ENCODE results near the gene PTGFR.

PTGFR gene

GRCh38 chr1:78520843-78521242, 30.1 kb downstream of the PTGFR start:
- no peak for DNase-seq

GRCh38 chr1:78522136-78522535, 31.4 kb downstream of the PTGFR start:
- DNase-seq: no peak

GRCh38 chr1:78526496-78526895, 35.7 kb downstream of the PTGFR start:
- DNase-seq: no peak

GRCh38 chr1:78527706-78528105, 36.9 kb downstream of the PTGFR start:
- DNase-seq: no peak

- no peak for DNase-seq
Measured at GRCh38 chr1:78533527-78533926, 42.8 kb downstream of the PTGFR start.

GRCh38 chr1:78535286-78535685, 44.5 kb downstream of the PTGFR start:
- DNase-seq: no peak

DNA sequence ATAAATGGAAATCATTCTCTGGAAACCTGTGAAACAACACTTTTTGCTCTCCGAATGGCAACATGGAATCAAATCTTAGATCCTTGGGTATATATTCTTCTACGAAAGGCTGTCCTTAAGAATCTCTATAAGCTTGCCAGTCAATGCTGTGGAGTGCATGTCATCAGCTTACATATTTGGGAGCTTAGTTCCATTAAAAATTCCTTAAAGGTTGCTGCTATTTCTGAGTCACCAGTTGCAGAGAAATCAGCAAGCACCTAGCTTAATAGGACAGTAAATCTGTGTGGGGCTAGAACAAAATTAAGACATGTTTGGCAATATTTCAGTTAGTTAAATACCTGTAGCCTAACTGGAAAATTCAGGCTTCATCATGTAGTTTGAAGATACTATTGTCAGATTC, 45.7 kb downstream of the PTGFR start:
- DNase-seq: no peak

DNA sequence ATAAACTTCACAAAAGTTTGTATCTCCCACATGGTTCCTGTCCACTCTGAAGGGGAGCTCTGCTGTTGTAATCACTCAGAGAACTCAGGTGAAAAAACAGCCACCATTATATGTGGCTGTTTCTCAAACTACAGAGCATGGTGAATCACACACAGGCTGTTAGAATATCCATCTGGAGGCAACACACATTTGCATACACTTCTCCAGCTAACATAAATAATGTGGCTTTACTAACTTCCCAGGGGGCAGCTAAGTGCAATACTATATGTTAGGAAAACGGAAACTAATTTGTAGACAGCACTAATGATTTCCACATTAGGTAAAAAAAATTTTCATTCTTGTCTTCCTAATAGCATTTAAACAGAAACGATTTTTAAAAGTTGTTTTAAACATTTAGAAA, 49.3 kb downstream of the PTGFR start:
- no peak for DNase-seq

DNA sequence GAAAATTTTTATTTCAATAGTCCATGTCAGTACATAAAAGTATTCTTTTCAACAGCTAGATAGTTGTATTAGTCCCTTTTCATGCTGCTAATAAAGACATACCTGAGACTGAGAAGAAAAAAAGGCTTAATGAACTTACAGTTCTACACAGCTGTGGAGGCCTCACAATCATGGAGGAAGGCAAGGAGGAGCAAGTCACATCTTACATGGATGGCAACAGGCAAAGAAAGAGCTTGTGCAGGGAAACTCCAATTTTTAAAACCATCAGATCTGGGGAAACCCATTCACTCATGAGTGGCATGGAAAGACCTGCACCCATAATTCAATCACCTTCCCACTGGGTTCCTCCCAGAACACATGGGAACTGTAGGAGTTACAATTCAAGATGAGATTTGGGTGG, 50.7 kb downstream of the PTGFR start:
- DNase-seq: no peak

GRCh38 chr1:78543941-78544643, 53.3 kb downstream of the PTGFR start:
- DNase-seq: no peak

DNA sequence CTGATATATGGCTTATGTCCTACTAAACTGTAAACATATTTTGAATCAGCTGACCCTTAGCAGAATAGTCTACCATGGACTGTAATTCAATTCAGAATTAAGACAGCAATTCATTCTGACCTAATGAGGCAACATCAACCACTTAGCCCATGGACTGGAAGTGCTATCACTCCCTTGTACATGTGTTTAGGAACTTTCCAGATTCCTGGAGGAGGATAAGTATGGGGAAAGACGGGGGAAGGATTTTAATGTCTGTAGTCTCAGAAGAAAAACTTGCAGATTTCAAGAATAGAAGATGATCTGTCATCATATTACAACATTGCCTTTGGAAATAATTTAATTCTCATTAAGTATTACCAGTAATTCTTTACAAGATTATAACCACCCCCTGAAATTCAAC, 56.3 kb downstream of the PTGFR start:
- DNase-seq: no peak

- no peak for DNase-seq
Measured at GRCh38 chr1:78549331-78549730, 58.6 kb downstream of the PTGFR start.

DNA sequence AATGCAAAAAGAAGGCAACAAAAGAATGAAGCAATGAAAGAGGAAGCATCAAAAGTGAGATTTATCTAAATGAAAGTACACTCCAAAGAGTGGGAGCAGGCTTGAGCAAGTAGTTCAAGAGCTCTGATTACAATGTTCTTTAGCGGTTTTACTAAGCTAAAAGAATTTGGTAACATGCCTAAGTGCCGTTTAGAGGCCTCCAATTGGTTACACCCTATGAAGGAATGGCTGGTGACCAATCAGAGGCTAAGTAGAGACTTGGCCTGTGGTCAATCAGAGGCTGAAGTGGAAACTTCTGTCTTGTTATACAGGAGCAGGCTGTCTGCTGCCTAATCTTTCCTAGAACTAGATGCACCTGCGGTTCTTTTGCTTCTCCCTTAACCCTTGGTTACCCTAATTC, 59.1 kb downstream of the PTGFR start:
- DNase-seq: no peak

GRCh38 chr1:78553859-78554258, 63.1 kb downstream of the PTGFR start:
- DNase-seq: no peak

DNA sequence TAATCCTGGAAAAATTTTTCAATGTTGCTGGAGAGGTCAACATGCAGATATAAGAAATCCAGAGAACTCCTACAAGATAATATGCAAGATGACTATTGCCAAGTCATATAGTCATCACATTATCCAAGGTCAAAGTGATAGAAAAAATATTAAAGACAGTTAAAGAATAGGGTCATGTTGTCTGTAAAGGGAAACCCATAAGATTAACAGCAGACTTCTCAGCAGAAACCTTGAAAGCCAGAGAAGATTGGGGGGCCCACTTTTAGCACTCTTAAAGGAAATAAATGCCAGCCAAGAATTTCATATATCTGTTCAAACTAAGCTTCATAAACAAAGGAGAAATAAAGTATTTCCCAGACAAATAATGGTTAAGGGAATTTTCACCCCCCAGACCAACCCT, 64.1 kb downstream of the PTGFR start:
- DNase-seq: no peak

DNA sequence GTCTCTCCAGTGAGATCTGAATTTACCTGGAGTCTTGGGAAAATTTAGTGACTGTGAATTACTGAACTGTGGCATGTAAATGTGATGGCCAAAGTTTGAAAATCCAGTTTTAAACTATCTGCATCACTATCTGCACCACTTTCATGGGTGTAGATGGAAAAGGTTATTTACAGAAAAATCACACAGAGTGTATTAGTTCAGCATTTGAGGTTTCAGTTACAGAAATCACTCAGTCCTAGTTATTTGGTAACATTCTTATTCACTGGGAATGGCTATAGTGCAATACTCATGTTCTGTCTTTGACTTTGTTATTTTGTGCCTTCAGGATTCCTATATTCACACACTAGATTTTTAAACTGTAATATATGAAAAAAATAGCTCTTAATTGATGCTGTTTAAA, 68.9 kb downstream of the PTGFR start:
- DNase-seq: no peak

GRCh38 chr1:78560811-78561210, 70.0 kb downstream of the PTGFR start:
- DNase-seq: no peak

DNA sequence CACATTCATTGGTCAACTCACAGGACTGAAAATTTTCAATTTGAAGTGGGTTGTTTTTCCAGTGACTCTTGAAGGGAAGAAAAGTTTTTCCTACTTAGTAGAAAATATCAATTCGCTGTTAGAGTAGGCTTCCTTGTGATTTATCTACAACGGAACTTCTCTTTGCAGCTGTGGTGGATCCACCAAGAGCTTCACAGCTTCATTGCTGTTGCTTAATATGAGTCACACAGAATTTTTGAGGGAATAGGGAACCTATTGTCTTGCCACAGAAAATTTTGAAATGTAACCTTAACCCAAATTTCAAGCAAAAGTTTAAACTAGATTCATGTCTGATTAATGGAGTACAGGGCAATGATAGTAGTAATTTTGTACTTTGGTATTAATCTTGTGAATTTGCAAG, 71.1 kb downstream of the PTGFR start:
- DNase-seq: no peak

- DNase-seq: no peak
Measured at GRCh38 chr1:78565393-78565792, 74.6 kb downstream of the PTGFR start.

DNA sequence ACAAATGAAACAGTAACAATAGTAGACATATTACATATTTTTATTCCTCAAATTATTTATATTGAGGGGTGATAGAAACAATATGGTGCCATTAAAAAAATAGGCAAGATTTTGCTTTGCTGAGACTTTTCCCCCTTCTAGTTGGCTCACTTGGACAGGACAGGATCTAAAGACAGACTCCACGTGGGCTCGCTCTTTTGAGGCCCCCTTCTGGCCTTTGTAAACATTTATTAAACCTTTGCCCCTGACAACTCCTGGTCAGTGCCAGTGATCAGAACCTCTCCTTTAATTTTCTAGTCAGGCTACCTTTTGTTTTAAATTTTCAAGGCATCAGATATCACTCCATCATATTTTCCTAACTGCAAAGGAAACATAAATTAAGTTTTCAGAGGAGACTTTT, 79.8 kb downstream of the PTGFR start:
- DNase-seq: no peak

- DNase-seq: no peak
Measured at GRCh38 chr1:78577257-78578100, 86.7 kb downstream of the PTGFR start.

- no peak for DNase-seq
Measured at GRCh38 chr1:78586572-78586971, 95.8 kb downstream of the PTGFR start.

GRCh38 chr1:78587211-78587610, 96.4 kb downstream of the PTGFR start:
- no peak for DNase-seq
